Measurements from ENCODE around the gene UPF1. TPM values are rescaled to one million over a fixed set of nuclear protein-coding genes. Genes with fewer than 3 reads are reported as not detected.
"Not testable (repeated sequence)": the region's sequence is repeated elsewhere in the genome, so short reads cannot be mapped to it uniquely, and the experiment has no call there.

UPF1 gene
- polyA plus RNA-seq, 3 donors: 48.5 to 63.6 (median 57.5) TPM

DNA sequence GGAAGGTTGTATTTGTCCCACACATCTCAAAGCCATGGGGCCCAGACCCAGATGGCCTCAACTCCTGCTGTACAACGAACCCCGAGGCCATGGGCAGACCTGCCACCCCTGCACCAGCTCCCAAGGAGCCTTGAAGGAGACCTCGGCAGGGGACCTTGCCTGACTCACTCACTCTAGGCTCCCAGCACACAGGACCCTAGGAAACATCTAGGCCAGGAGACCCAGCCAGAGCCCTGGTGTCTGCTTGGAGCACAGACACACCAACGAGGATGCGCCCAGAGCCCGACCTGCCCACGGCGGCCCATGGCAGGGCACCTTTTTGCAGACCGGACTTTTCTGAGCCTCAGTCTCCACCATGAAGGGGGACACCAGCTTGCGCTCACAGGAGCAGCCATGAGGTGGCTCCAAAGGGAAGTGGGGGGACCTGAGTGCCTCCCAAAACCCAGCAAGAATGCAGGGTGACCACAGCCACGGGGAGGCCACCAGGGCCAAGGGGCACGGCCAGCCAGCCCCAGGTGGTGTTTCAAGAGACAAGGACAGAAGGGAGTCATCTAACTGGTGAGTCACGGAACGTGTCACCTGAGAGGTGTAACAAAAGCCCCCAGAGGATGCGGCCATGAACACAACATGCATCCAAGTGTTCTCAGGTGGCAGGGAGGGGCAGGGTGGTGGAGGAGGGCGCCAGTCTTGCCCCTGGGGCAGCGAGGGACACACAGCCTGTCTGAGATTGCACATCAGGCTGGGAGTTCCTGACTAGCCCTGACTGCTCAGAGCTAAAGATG lies 69.1 kb downstream of the UPF1 start:
- no peak for DNase-seq (ENCODE audit: extremely low read depth in 1 of 11, low read depth in 9 of 11, low spot score in 4 of 11)

GRCh38 chr19:18901491-18901890 lies 69.7 kb downstream of the UPF1 start:
- no peak for DNase-seq (ENCODE audit: extremely low read depth in 1 of 11, low read depth in 9 of 11, low spot score in 4 of 11)

- DNase-seq (ENCODE audit: extremely low read depth in 1 of 11, low read depth in 9 of 11, low spot score in 4 of 11): not testable (repeated sequence)
These were observed 70.8 kb downstream of the UPF1 start for GRCh38 chr19:18902519-18902918.

DNA sequence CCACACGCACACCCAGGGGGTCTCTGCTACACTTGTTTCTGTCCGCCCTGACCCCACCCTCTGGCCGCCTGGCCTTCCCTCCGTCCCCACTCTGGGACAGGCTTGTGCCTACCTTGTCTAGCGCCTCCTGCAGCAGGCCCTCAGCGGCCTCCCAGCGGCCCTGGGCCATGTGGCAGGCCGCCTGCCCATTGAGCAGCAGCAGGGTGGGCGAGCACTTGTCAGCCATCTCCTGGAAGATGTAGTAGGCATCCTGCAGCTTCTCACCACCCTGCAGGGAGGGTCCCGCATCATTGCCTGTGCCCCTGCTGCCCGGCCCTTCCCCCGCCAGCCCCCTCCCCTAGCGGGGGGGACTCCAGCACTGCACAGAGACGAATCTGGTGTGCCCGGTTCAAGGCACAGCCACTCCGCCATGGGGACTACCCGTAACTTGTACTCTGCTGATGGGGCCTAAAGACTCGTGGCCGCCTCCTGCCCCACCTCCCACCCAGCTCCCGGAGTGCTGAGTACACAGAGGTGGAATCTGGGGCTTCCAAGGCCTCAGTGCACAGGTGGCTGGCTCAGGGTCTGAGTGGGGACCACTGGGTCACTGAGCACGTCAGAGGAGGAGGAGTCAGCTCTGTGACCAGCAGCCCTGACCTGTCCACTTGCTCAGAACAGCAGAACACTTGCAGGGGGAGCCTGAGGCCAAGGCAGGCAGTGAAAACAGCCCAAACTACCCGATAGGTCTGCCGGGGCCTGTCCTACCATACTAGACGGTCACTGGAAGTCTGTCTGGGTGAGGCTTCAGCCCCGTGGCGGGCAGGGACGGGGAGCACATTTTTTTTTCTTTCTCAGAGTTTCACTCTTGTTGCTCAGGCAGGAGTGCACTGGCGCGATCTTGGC lies 71.6 kb downstream of the UPF1 start:
- DNase-seq (ENCODE audit: extremely low read depth in 1 of 11, low read depth in 9 of 11, low spot score in 4 of 11): no peak

- no peak for DNase-seq (ENCODE audit: extremely low read depth in 1 of 11, low read depth in 9 of 11, low spot score in 4 of 11)
These were observed 72.7 kb downstream of the UPF1 start for GRCh38 chr19:18904334-18905057.

- DNase-seq (ENCODE audit: extremely low read depth in 1 of 11, low read depth in 9 of 11, low spot score in 4 of 11): no peak
These were observed 73.3 kb downstream of the UPF1 start for GRCh38 chr19:18905058-18905456.

DNA sequence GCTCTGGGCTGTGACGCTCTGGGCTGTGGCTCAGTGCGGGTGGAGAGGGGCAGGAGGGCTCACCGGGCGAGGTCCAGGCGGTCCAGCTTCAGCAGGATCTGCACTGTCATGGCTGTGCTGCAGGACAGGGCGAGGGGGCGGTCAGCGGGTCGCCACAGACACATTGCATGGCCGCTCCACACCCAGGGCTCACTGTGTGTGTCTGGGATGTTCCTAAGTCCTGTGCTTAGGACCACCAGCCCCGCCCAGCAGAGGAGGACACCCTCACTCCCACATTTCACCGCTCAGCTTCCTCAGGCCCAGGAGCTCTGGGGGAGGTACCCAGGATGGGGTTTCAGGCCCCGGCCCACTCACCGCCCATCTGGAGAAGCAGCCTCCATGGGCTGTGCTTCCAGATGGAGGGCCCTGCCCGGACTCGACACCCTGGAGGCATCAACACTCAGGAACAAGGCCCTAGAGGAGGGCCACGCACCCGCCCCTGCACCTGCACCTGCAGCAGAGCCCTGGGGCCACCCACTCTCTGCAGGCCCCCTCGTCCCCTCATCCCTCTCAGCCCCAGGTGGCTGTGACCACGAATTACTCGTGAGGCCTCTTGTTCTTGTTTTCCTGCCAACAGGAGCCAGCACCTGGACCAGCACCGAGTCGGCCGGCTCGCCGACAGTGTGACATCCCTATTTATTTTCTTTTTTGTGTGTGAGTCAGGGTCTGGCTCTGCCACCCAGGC lies 73.9 kb downstream of the UPF1 start:
- no peak for DNase-seq (ENCODE audit: extremely low read depth in 1 of 11, low read depth in 9 of 11, low spot score in 4 of 11)

- DNase-seq (ENCODE audit: extremely low read depth in 1 of 11, low read depth in 9 of 11, low spot score in 4 of 11): no peak
These were observed 75.1 kb downstream of the UPF1 start for GRCh38 chr19:18906605-18907519.

DNA sequence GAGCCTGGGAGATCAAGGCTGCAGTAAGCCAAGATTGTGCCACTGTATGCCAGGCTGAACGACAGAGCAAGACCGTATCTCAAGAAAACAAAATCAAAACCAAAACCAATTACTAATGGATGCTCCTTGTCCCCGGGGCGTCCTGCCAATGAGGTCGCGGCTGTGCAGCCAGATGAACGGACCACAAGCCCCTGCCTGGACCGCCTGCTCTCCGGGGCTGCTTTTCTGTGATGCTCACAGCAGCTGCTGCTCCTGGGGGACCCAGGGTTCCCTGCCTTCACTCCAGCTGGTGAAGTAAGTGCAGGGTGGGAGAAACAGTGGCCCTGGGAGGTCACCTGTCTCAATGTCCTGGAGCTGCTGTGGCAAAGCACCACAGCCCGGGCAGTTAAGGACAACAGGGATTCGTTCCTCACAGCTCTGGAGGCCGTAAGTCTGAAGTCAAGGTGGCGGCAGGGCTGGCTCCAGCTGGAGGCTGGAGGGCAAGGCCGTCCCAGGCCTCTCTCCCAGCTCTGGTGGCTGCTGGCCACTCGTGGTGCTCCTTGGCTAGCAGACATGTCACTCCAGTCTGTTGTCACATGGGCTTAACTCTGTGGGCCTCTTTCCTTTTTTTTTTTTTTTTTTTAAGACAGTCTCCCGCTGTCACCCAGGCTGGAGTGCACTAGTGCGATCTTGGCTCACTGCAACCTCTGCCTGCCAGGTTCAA lies 77.3 kb downstream of the UPF1 start:
- no peak for DNase-seq (ENCODE audit: extremely low read depth in 1 of 11, low read depth in 9 of 11, low spot score in 4 of 11)

GRCh38 chr19:18910010-18910409 lies 78.3 kb downstream of the UPF1 start:
- DNase-seq (ENCODE audit: extremely low read depth in 1 of 11, low read depth in 9 of 11, low spot score in 4 of 11): no peak

DNA sequence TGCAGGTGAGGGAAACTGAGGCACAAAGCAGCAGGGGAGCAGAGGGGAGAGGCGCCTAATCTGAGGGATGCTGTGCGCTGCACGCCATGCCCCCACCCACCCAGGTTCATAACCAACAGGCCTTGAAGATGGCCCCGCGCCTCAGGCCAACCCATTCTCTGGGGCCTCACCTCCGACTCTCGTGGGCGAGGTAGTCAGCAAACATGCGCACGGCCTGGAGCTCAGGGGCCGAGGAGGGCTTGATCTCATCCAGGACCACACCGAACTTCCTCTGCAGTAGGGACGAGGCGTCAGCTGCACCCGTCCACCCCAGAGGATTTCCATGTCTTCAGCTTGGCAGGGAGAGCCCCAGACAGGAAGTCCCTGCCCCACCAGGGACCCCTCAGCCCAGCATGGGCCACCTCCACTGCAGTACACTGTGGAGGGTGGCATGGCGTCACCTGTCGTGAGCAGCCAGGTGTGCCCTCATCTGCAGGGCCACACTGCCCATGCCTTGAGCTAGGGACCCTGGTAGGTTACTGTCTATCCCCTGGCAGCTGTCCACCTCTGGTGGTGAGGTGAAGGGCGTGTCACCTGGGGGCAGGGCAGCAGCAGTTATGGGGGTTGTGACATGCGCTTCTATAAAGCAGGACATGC lies 79.2 kb downstream of the UPF1 start:
- no peak for DNase-seq (ENCODE audit: extremely low read depth in 1 of 11, low read depth in 9 of 11, low spot score in 4 of 11)

DNA sequence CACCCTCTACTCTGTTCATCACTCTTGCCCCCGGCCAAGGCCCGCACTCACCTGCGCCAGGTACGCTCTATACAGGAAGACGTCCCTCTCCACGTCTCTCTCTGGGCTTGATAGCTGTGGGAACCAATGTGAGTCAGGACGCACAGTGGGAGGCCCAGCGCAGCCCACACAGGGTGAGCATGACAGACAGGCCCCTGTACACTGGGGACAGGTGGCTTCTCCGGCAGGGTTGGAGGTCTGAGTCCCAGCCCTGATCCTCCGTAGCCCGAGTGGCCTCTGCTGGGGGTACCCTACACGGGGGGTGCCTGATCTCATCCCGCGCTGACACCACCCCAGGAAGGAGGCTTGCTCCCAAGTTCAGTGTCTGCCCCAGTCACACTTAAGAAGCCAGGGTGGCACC lies 81.2 kb downstream of the UPF1 start:
- no peak for DNase-seq (ENCODE audit: extremely low read depth in 1 of 11, low read depth in 9 of 11, low spot score in 4 of 11)

DNA sequence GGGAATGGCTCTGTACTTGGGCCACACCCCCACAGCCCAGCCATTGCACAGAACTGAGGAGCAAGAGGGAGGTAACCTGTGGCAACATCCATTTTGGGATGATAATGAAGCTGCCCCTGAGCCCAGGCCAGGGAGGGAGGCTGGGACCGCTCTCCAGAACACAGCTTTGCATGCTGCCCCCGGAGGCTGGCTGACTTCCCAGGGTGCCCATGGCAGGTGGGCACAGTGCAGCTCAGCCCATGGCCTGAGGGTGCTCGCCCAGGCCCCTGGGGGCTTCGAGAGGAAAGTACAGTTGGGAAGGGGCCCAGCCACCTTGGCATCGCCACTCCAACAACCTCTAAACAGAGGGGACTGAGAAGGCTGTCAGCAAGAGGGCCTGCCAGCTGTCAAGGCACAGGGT lies 81.7 kb downstream of the UPF1 start:
- no peak for DNase-seq (ENCODE audit: extremely low read depth in 1 of 11, low read depth in 9 of 11, low spot score in 4 of 11)

GRCh38 chr19:18915639-18916038 lies 83.9 kb downstream of the UPF1 start:
- DNase-seq (ENCODE audit: extremely low read depth in 1 of 11, low read depth in 9 of 11, low spot score in 4 of 11): no peak

- DNase-seq (ENCODE audit: extremely low read depth in 1 of 11, low read depth in 9 of 11, low spot score in 4 of 11): not testable (repeated sequence)
These were observed 85.8 kb downstream of the UPF1 start for GRCh38 chr19:18917593-18917992.

Measured in renal cortex interstitium (tissue), 11 donors.